ENCODE results near the gene RXRG.

The RXRG gene

DNA sequence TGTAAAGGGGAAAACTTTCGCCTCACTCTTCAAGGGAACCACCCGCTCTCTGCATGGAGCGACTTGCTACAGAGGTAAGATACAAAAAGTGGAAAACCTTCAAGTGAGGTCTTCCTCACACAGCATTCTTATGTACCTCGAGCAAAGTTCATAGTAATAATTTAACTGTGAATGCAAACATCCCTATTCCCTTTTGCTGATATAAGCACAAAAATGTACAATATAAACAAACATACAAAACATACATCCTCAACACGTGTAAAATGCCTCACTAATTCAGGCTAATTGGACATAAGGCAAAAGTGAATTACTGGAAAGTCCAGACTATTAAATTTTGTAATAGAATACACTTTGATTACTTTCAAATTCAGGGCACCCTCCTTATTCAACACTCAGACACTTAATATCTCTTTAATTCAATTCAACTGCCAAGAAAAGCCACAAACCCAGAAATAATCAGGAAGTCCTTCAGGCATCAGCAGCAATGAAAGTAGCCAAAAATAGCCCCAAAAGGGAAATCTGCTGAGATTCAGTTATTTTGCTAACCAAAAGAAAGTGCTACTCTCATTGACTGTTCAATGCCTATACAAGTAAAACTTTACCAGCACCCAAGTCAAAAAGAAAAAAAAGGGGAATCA, 73.2 kb downstream of the RXRG start:
- no peak for DNase-seq (ENCODE audit: low read depth in 1 of 2, low spot score in 1 of 2)

DNA sequence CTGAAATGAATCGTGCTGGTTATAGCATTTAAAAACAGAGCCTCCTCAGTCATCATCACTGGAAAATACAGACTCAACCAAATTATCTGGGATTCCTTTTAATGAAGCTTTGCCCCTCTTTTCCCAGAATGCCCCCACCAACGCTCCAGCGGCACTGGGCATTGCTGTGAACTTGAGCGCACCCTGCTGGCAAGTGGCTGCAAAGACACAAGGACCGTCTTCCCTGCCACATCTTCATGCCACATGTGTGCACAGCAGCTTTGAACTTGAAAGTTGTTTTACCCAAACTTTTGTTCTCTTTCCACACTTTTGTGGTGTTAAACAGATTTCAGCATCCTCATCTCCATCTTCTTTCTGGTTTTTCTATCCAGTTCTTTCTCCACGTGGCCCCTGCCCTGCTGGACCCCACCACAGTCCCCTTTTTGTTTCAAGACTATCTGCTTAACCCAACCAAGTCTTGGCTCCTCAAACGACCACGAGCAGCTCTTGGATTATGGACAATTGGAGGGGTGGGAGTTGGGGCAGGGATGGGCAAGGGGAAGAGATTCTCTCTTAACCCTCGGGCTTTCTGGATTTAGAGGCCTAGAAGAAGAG, 75.6 kb downstream of the RXRG start:
- DNase-seq (ENCODE audit: low read depth in 1 of 2, low spot score in 1 of 2) = peak in 1 of 2 donors; percentile 19

DNA sequence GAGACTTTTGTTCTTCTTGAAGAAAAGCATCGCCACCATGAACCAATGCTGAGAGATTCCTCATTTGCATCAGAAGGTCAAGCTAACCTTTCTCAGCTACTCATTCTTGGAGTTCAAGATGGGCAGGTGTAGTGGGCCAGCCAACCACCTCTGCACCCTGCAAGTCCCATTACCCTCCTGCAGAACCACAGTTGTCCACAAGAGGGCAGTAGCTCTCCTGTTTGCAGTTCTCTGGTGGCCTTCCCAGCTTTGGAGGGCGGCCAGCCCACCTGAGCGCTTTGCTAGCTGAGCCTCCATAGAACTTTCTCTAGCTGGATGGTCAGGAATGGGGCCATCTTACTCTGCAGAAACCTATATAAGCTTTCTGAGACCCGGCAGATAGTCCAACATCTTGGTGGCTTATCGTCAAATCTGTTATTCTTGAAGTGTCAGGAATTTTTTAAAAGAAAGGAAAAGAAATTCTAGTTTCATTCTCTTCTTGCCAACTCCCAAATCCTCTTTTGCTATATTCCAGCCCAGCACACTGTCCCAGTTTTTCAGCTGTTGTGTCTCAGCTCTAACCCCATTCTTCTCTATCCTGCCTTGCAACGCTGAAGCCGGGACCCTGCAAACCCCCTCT, 77.4 kb downstream of the RXRG start:
- peak; percentile 63 to 73 for DNase-seq (ENCODE audit: low read depth in 1 of 2, low spot score in 1 of 2)

DNA sequence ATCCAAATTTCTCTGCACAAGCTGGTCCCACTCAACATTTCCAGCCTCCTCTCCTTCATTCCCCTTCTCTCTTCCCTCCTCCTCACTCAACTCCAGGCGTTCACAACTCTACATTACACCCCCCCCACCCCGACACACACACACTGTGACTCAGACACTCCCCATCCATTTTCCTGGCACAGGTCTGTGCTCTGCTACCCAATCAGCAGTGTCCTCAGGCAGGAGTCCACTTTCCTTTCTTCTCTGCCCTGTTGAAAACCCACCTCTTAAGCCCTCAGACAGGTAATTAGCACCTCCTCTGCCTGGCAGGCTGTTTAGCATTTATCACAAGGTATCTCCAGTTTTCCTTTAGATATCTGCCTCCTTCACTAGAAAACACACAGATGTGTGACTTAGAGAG, 79.6 kb downstream of the RXRG start:
- no peak for DNase-seq (ENCODE audit: low read depth in 1 of 2, low spot score in 1 of 2)

DNA sequence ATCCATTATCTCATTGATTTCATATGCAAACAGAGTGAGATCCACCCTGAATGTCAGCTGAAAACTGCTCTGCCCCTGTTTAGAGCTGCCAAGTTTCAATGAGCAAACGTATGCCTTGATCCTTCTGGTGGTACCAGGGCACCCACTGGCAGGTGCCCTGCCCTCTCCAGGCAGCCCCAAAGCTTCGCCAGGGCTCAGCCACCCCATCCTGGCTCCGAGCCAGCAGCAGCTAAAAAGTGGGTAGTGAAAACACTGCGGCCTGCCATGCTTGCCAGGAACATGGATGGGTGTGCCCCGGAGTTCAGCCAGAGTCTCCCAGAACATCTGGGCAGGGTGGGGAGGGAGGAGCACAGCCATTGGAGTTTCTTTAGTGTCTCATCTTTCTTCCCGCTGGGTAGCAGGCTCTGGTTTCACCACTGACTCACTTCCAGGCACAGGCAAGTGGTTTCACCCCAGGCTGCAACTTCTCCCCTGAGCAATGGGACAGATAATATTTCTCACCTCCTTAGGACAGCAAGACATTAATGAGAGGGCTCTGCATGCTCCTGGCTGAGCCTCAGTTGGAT, 80.3 kb downstream of the RXRG start:
- DNase-seq (ENCODE audit: low read depth in 1 of 2, low spot score in 1 of 2) = no peak

DNA sequence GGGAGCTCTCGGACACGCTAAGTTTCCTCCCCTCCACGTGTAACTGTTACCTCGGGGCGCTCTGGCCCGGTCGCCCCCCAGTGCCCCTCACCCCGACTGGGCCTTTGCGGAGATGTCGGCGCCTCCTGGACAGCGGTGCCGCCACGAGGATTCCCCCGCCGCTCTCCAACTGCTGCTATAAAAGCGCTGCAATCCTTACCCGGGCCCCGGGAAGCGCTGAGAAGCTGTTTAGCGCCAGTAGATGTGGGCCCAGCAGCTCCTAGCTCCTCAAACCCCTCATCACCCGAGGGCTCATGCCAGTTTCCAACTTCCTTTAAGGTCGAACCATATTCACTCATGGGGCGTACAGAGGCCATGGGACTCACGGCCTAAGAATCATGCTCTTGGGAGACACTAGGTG, 88.0 kb downstream of the RXRG start:
- no peak for DNase-seq (ENCODE audit: low read depth in 1 of 2, low spot score in 1 of 2)

DNA sequence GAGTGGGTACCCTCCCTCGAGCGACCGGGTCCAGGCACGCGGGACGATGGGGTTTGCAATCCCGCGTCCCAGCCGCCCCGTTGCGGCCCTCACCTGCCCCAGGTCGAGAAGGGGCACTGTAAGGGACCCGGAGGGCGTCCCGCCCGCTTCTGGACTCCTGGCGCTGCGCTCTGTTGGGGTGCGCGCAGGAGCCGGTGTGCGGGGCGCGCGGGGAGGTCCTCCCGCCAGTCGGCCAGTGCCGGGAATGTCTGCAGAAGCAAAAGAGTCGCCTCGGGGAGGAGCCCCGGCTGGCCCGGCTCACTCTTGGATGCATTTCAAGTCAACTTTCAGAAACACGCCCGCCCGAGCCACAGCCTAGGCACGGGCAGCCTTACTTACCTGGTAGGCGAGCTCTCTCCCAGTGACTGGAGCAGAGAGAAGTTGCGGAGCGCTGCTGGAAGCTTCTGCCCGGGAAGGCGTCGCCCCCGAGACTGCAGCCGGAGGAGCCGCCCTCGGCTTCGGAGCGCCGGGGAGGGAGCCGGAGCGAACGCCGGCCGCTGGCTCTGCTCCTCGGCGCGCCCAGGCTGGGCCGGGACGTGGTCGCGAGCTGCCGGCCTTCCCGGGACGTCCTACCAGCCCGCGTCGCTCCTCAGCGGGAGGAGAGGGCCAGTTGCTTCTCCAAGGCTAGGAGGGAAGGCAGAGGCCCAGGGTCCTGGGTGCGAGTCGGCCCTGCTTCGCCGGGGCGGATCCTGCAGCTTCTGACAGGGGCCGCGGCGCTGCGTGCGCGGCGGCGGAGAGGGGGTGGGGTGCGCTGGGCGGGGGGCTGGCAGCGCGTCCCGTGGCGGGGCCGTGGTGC, 88.7 kb downstream of the RXRG start, which contains the start of gene LMX1A:
TSS of gene LMX1A (minus strand) at position 739 of the 835 bp plus-strand sequence. CDS start 1,156 bp downstream, outside the sequence.
- DNase-seq (ENCODE audit: low read depth in 1 of 2, low spot score in 1 of 2) = no peak

DNA sequence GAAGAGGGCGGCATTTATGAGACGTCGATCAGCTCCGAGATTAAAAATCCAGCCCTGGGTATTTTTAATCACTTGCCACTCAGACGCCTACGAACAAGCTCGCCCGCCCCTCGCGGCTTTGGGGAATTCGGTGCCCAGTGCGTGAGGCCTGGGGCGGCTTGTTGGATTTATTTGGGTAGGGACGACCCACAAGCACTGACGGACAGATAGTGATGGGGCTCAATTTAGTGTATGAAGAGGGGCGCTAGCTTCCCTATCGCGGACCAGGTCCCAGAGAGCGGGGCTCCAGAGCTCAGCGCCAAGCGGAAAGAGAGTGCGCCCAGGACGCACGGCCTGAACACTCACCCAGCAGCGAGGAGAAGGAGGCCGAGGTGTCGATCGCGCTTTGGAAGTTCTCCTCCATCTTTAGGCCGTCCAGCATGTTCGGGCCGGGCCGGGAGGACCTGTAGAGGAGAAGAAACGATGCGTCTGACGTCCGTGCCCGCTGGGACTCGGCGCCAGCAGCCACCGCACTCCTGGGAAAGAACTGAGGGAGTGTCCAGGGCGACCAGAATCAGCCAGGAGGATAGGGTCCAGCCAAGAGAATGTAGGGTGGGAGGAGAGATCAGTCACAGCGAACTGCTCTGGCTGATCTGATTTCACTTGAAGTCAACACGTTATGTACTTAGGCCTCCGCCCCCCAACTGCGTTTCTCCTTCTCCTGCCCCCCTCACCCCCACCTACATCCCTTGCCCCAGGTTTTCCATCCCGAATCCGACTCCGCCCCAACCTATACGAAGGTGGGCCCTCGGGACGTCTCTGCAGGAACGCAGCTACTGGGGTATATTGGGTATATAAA, 89.6 kb downstream of the RXRG start:
- DNase-seq (ENCODE audit: low read depth in 1 of 2, low spot score in 1 of 2) = no peak

DNA sequence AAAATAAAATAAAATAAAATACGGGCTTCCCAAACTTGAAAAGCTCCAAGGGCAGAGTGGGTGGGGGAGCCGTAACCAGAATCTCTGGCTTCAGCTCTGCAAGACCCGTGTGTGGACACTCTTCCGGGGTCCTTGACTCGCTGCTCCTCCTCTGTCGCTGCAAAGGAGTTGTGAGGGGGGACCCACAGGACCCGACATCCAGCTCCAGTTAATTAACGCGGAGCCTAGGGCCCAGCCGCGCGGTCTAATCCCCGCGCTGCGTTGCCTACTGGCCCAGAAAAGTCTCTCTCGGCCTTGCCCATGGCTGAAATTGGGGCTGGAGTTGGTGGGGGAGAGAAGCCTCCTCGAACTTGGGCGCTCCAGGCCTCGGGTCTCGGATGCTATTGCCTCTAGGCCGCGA, 90.2 kb downstream of the RXRG start:
- DNase-seq (ENCODE audit: low read depth in 1 of 2, low spot score in 1 of 2) = no peak

DNA sequence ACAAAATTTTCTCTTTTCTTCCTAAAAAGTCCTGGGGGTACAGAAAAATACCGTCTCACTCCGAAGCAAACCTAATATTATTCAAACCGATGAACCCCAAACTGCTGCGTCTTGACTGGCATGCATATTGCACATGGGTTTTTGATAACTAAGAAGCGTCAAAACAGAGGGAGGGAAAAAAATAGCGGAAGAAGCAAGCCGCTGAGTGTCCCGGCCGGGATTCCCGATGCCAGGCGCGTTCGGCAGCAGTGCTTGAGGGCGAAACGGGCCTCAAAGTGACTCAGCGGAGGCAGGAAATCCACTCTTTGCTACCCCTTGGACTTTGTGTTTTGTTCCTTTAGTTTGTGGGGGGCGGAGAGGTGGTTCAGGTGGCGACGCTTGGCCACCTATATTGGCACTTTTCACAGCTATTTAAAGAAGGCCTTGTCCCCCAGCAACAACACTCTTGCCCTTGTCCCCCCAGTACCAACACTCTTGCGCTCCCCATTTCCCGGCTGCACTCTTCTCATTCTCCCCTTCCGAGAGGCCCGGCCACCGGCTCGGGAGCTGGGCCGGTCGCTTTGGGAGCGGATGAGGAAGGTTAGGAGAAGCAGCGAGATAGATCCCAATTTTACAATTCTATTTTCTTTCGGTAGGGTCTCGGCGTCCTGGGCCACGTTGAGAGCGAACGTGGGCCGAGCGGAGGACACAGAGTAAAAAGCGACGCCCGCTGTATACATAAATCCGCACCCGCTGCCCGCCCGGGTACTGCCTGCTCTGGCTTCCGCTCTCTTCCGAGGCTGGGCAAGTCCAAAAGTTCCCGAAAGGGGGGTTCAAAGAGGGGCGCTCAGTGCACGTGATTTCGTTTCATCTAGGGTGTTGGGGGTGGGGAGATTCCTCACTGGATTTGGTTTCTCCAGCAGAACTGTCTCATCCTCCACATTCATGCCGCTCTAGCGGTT, 90.9 kb downstream of the RXRG start:
- DNase-seq (ENCODE audit: low read depth in 1 of 2, low spot score in 1 of 2) = no peak

DNA sequence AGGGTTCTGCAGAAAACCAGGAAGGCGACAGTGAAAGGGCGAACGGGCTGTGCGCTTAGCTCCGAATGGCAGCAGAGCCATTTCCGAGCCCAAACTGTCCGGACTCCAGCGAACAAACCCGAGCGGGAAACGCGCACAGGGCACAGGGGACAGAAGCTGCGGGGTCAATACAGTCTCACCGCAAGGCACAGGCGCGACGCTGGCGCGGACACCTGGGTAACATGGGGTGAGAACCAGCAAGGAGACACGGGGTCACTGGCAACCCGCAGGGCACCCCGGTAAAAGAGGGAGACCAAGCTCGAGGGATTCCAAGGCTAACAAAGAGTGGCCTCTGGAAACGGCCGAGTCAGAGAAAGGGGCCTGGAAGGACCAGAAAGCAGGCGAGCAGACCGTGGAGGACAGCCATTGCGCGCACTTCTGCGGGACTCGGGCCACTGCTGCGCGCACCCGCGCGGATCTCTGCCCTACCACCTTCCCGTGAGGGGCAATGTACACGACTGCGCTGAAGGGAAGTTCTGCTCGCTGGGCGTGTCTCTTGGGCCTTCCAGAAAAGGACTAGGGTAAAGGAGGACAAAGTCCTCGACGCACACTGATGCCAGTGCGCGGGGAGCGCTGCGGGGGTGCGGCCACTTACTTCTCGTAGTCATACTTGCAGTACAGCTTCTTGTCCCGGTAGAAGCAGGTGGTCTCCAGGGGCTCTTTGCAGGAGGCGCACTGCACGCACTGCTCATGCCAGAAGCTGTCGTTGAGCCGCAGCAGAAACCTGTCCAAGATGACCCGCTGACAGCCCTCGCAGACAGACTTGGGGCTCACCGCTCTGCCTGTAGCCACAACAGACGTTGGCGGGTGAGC, 92.3 kb downstream of the RXRG start:
- DNase-seq (ENCODE audit: low read depth in 1 of 2, low spot score in 1 of 2) = no peak

DNA sequence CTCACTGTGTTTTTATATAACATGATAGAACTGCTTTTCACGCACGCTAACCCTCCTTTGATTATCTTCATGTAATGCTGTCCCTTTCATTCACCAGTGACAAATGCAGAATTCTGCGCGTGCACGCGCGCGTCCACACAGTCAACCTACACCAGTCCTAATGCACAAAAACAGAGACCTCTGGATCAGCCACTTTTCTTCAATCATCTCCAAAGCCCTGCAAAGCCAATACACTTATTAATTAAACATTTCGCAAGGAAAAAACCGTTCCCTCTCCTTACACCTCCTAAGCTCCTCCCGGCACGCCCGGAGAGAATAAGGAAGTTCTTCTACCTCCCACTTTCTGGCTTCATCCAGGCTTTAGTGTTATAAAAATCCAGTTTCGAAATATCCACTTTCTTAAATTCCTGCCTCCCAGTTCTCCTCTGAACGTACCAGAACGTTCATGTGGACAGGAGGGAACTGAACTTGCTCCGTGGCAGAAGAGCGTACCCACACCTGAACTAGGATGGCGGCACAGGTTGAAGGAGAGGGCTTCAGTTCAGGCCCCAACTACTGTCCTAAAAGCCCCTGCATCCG, 93.0 kb downstream of the RXRG start:
- DNase-seq (ENCODE audit: low read depth in 1 of 2, low spot score in 1 of 2) = no peak
